DOHH2 (cell line): ENCODE results near the gene ATP1A3.

Experiments
- H3F3A ChIP-seq: fragments of 200-600 bp; sonication (generic), shearing (Covaris generic); 2 replicates; pipeline ENCODE4 v1.6.0; 2016; ENCODE audit warnings: antibody characterized with exemption, mild to moderate bottlenecking; ENCODE audit not compliant: control insufficient read depth, insufficient read depth
- H3K27ac ChIP-seq: fragments of 200-600 bp; sonication (generic); 2 replicates; pipeline ENCODE4 v1.5.1; 2014; ENCODE audit warnings: low read depth, mild to moderate bottlenecking, low read length, moderate library complexity
- H3K27me3 ChIP-seq: fragments of 200-600 bp; sonication (generic); 2 replicates; pipeline ENCODE4 v1.6.1; 2014; ENCODE audit warnings: mild to moderate bottlenecking, low read length, mixed read lengths; ENCODE audit not compliant: control insufficient read depth
- H3K36me3 ChIP-seq: fragments of 200-600 bp; sonication (generic); 2 replicates; pipeline ENCODE4 v1.6.1; 2014; ENCODE audit warnings: mild to moderate bottlenecking, low read length, moderate library complexity, mixed read lengths; ENCODE audit not compliant: control insufficient read depth
- H3K4me1 ChIP-seq: fragments of 200-600 bp; sonication (generic); 2 replicates; pipeline ENCODE4 v1.6.1; 2014; ENCODE audit warnings: mild to moderate bottlenecking, low read length, mixed read lengths; ENCODE audit not compliant: control insufficient read depth
- H3K4me2 ChIP-seq: fragments of 200-600 bp; sonication (generic); 2 replicates; pipeline ENCODE4 v1.6.0; 2014; ENCODE audit warnings: mild to moderate bottlenecking, low read length, moderate library complexity
- H3K4me3 ChIP-seq: fragments of 200-600 bp; sonication (generic); 2 replicates; pipeline ENCODE4 v1.5.1; 2014; ENCODE audit warnings: mild to moderate bottlenecking, low read length, mixed read lengths
- H3K79me2 ChIP-seq: fragments of 200-600 bp; sonication (generic); 2 replicates; pipeline ENCODE4 v1.6.1; 2014; ENCODE audit warnings: mild to moderate bottlenecking, low read length, mixed read lengths; ENCODE audit not compliant: control insufficient read depth
- H3K9me2 ChIP-seq: fragments of 200-600 bp; sonication (generic); replicated peaks from 2 replicates; pipeline ENCODE4 v1.6.1; 2014; ENCODE audit warnings: mild to moderate bottlenecking, low read length, mixed read lengths; ENCODE audit not compliant: control insufficient read depth
- H3K9me3 ChIP-seq: fragments of 200-600 bp; sonication (generic); 2 replicates; pipeline ENCODE4 v1.6.1; 2014; ENCODE audit warnings: antibody characterized with exemption, low read length, mixed read lengths; ENCODE audit not compliant: control insufficient read depth, insufficient read depth
- H4K20me1 ChIP-seq: fragments of 200-600 bp; sonication (generic); 2 replicates; pipeline ENCODE4 v1.6.0; 2014; ENCODE audit warnings: low read depth, mild to moderate bottlenecking, antibody characterized with exemption, low read length, moderate library complexity; ENCODE audit not compliant: control insufficient read depth, insufficient read depth
- CTCF ChIP-seq: fragments of 200-600 bp; sonication (generic); IDR thresholded peaks from one replicate; pipeline ENCODE4 v1.5.1; 2014; ENCODE audit warnings: antibody characterized with exemption, mild to moderate bottlenecking, low read depth, low read length; ENCODE audit not compliant: poor library complexity, severe bottlenecking
- EZH2phosphoT487 ChIP-seq: fragments of 200-600 bp; sonication (generic); IDR thresholded peaks from 2 replicates; pipeline ENCODE4 v1.6.1; 2017; ENCODE audit warnings: borderline replicate concordance, mild to moderate bottlenecking, antibody characterized with exemption, low read length, moderate library complexity, mixed read lengths

Gene ATP1A3

GRCh38 chr19:41967054-41967783 lies 26.8 kb downstream of the ATP1A3 start:
- Histone ChIP-seq H4K20me1 (no peaks in the 10 kb centered on the region), H3K9me2 (no peaks in the 10 kb centered on the region), H3K36me3 (peaks cover 10% of the 10 kb centered on the region), H3K27ac (no peak overlapping the region), H3K9me3 (no peaks in the 10 kb centered on the region), H3K4me2 (no peak overlapping the region), H3F3A (no peaks in the 10 kb centered on the region), H3K79me2 (no peaks in the 10 kb centered on the region), H3K27me3 (no peaks in the 10 kb centered on the region), H3K4me1 (0 out of 2 replicates have a peak, but pooled peaks cover 5% of the 10 kb centered on the region), H3K4me3 (no peak overlapping the region)
- no peak for TF ChIP-seq CTCF
- TF ChIP-seq EZH2phosphoT487 = no peak

GRCh38 chr19:41965106-41965505 lies 28.9 kb downstream of the ATP1A3 start:
- H3K4me1 ChIP-seq = peaks cover 8% of the 10 kb centered on the region
- H3K9me3 ChIP-seq = no peaks in the 10 kb centered on the region
- H3K9me2 ChIP-seq = no peaks in the 10 kb centered on the region
- TF ChIP-seq CTCF = no peak
- TF ChIP-seq EZH2phosphoT487 = no peak
- no peak overlapping the region for H3K27ac ChIP-seq
- no peak overlapping the region for H3K4me2 ChIP-seq
- H4K20me1 ChIP-seq = no peaks in the 10 kb centered on the region
- no peaks in the 10 kb centered on the region for H3K27me3 ChIP-seq
- no peaks in the 10 kb centered on the region for H3F3A ChIP-seq
- H3K79me2 ChIP-seq = no peaks in the 10 kb centered on the region
- no peak overlapping the region for H3K4me3 ChIP-seq
- peaks cover 10% of the 10 kb centered on the region for H3K36me3 ChIP-seq

GRCh38 chr19:41960973-41961372 lies 33.1 kb downstream of the ATP1A3 start:
- H3K79me2 ChIP-seq = peaks cover 21% of the 10 kb centered on the region
- H3K9me2 ChIP-seq = no peaks in the 10 kb centered on the region
- H3K4me1 ChIP-seq = peaks cover 34% of the 10 kb centered on the region
- no peaks in the 10 kb centered on the region for H3K9me3 ChIP-seq
- TF ChIP-seq EZH2phosphoT487 = no peak
- TF ChIP-seq CTCF = no peak
- no peaks in the 10 kb centered on the region for H3F3A ChIP-seq
- H3K27me3 ChIP-seq = no peaks in the 10 kb centered on the region
- H3K36me3 ChIP-seq = peaks cover 27% of the 10 kb centered on the region
- no peak overlapping the region for H3K4me2 ChIP-seq
- no peaks in the 10 kb centered on the region for H4K20me1 ChIP-seq
- no peak overlapping the region for H3K4me3 ChIP-seq
- H3K27ac ChIP-seq = no peak overlapping the region
